Measurements from ENCODE around the gene NME9.

NME9 gene

GRCh38 chr3:138284957-138285477 is 44.6 kb downstream of the NME9 start:
- no peak for DNase-seq (ENCODE audit: extremely low read depth in 1 of 2, low read depth in 1 of 2)

DNA sequence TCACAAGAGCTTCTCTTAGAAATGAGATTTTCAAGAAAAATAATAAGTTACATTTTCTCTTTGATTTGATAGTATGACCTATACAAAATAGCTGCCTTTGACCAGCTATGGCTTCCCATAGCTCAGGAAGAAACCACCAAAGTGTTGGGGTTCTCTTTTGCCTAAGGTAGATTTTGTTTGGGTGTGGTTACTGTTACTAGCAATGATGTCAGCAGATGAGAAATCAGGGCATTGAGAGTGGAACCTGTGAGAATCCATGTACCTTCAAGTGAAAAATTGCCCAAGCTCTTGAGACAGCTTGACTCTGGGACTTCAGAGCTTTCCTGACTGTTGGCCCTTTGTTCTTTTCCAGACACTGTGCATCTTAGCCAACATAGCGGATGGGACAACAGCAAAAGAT is 45.6 kb downstream of the NME9 start:
- DNase-seq (ENCODE audit: extremely low read depth in 1 of 2, low read depth in 1 of 2), result no peak

- no peak for DNase-seq (ENCODE audit: extremely low read depth in 1 of 2, low read depth in 1 of 2)
These were observed 46.8 kb downstream of the NME9 start for GRCh38 chr3:138282836-138283235.

- DNase-seq (ENCODE audit: extremely low read depth in 1 of 2, low read depth in 1 of 2), result no peak
These were observed 48.1 kb downstream of the NME9 start for GRCh38 chr3:138281561-138281960.

DNA sequence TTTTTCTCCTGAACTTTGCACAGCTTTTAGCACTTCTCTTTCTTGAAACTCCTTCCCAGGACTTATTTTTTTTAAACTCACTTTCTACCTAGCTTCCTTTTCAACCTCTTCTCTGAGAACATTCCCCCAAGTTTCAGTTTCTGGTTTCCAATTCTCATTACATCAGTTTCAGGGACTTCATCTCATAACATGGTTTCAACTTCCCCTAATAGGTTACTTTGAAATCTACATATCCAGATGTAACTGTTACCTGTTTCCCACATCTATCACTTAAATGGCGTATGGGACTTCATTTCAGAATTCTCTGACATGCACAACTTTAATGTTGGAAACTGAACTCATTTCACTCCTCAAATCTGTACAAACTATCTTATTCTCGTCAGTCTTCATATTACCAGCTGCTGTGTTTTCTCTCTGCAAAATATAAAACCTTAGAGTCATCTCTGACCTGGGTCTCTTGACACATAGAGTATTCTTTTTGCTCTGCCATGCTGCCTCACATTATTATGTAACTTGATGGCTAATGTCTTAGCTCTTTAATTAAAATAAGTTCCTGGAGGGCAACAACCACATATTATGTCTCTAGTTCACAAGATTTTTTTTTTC is 58.4 kb downstream of the NME9 start:
- DNase-seq (ENCODE audit: extremely low read depth in 1 of 2, low read depth in 1 of 2), result no peak

DNA sequence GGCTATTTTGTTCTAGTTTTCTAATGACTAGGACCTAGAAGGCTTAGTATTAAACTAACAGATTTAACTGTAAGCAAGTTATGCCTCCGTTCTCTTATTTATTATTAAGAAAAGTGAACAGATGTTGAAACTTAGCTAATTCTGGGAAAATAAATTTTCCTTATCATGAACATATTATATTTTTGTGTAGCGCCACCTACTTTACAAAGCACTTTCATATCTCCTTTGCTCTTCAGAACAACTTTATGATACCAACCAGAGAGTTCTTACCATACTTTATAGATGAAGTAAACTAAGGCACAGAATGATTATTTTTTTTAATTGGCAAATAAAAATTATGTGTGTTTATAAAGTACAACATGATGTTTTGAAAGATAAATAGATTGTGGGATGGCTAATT is 59.4 kb downstream of the NME9 start:
- no peak for DNase-seq (ENCODE audit: extremely low read depth in 1 of 2, low read depth in 1 of 2)

DNA sequence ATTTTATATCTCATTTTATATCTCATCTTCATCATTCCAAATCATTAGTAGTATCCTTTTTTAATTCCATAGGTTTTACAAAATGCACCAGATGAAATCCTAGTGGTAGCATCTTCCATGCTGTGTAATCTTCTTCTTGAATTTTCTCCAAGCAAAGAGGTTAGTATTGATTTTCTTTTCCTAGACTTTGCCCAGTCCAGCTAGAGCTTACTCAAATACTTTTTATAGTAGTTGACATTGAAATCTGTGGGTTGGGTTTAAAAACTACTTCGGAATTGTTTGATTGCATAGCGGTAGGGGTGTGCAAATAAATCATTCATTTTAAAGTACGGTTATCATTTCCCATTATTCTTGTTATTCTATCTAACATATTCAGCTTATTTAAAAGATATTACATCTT is 62.6 kb downstream of the NME9 start:
- DNase-seq (ENCODE audit: extremely low read depth in 1 of 2, low read depth in 1 of 2), result no peak

DNA sequence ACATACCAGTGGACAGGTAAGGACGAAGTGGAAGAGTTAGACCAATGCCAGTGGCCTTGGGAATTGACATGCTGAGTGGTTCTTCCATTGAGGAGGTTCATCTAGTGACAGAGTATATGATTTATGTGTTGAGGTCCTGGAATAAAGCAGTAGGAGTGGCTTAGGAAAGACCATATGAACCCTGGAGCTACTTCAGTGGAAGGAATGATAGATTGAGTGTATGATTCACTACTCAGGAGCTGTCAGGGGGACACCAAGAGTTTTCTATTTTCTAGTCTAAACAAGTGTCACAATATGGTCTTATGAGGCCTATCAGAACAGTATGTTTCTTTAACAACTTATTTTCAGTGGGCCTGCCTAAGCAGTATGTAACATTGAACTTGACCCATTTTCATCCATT is 63.9 kb downstream of the NME9 start:
- no peak for DNase-seq (ENCODE audit: extremely low read depth in 1 of 2, low read depth in 1 of 2)

DNA sequence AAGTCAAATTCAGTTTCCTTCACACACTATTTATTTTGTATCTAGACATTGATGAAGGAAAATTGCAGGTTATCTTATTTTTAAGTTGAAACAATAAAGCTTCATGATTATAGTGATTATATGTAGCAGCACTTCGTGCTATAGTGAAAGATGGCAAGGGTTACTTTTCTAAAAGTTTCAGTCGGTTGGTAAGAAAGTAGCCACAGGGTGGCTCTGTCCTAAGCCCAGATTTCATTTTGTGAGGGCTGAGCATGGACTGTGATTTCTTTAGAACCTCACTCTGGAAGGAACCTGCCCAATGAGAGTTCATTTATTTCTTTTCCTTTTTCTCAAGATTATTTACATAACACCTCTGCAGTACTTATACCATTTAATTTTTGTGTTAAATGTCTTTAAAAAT is 66.5 kb downstream of the NME9 start:
- DNase-seq (ENCODE audit: extremely low read depth in 1 of 2, low read depth in 1 of 2), result no peak

DNA sequence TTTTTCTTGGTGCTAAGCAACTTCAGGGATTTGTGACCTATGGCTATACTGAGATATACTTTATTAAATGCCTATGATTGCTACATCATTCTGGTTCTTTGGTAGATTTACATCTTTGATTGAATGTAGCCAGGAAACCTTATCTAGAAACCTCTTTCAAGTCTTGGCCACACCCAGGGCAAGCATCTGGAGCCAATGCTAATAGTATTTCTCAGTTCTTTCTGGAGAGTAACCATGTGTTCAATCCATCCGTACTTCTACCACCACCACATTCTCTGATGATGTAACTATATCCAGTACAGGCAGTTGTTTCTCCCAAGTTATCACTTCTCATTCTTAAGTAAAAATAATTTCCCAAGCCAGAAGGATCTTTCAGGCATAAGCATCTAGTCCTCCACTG is 69.0 kb downstream of the NME9 start:
- DNase-seq (ENCODE audit: extremely low read depth in 1 of 2, low read depth in 1 of 2), result no peak

DNA sequence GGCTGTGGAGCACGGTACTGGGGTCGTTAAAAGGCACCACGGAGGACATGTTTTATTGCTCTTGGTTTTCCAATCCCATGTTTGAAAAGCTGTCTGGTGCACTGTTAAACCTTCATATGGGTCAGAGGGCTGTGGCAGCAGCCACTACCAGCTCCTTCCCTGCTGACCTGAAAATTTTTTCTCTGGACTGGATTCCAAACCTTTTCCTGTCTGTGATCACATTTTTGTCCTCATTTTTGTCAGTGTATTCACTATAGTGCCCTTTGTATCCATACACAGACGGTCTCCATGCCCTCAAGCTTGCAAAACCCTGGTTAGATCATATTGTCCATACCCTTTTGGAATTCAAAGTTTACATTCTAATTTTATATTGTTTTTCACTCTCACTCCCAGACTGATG is 70.5 kb downstream of the NME9 start:
- DNase-seq (ENCODE audit: extremely low read depth in 1 of 2, low read depth in 1 of 2), result no peak

DNA sequence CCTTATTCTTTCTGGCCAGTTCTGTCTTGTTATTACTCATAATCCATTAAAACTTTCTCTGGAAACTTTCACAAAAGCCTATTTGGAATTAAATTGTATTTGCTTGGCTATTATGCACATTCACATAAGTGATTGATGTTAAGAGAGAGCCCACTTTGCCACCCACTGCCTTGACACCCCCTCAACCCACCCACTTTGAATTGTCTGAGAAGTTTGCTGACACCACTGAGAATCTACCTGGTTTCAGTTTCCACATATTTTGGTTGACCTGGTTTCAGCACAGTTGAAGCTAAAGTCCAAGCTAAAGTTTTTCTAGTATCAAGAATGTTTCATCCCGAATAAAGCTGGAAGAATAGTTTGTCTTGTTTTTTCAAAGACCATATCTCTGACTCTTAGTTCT is 71.7 kb downstream of the NME9 start:
- no peak for DNase-seq (ENCODE audit: extremely low read depth in 1 of 2, low read depth in 1 of 2)

DNA sequence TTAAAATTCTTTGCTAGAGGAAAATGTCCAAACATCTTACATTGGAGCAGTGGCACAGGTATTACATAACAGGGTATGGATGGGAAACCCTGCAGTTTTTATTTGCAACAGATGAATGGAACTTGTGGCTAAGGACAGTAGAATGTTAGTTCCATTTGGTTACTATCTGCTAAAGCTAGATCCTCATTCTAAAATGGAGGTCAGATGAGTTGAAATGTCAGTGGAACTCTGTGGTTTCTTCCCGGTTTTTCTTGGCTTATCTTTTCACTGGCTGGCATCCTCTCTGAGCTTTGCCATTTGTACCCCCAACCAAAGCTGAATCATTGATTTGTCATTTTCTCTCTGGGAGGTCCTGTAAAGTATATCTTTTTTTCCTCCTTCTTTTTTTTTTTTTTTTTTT is 73.6 kb downstream of the NME9 start:
- DNase-seq (ENCODE audit: extremely low read depth in 1 of 2, low read depth in 1 of 2), result no peak

DNA sequence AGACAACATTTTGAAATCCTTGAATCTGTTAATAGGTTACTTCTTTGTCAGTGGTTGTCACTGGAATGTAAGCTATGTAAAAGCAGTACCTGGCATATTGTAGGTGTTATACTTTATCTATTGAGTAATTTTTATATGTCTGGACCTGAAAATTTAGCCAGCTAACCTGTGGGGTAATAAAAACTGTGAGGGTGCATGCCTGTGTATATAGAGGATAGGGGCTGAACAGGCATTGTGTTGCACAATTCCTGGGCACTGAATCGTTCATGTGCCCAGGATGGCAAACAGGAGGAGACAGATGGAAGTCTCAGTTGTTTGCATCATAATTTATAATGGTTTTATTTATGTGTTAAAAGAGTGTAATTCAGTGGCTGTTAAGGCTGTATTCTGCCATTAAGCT is 75.4 kb downstream of the NME9 start:
- DNase-seq (ENCODE audit: extremely low read depth in 1 of 2, low read depth in 1 of 2), result no peak

DNA sequence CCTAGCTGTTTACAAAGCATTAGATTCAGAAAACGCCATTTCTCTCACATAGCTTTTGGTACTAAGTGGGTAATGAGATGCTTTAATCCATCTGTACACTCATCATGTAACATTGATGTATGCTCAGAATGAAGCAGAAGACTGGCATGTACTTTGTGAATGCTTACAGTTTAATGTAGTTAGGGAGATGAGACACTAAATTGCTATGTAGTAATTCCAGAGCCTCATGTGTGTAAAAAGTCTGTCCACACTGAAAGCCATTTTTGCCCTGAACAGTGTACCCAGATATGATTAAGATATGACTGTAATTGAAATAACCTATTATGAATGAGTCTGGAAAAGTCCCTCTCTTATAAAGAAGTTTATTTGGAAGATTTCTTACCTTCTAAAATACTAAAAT is 76.0 kb downstream of the NME9 start:
- no peak for DNase-seq (ENCODE audit: extremely low read depth in 1 of 2, low read depth in 1 of 2)

All from activated CD8-positive, alpha-beta memory T cell treated with anti-CD3 and anti-CD28 coated beads for 1 hour (primary cell).